Brain microvascular endothelial cell (primary cell): Measurements from ENCODE around the gene MGST1.

Experiments used
- DNase-seq: peaks from one replicate; pipeline ENCODE4 v3.0.0-alpha.2; 2020
- H3K27ac ChIP-seq: fragments of 250-450 bp; sonication (Bioruptor Pico); 2 replicates; pipeline ENCODE4 v1.5.1; 2020; ENCODE audit warnings: mild to moderate bottlenecking, moderate library complexity
- H3K27me3 ChIP-seq: fragments of 250-450 bp; sonication (Bioruptor Pico); replicated peaks from 2 replicates; pipeline ENCODE4 v1.5.1; 2020; ENCODE audit warnings: mild to moderate bottlenecking
- H3K36me3 ChIP-seq: fragments of 250-450 bp; sonication (Bioruptor Pico); replicated peaks from 2 replicates; pipeline ENCODE4 v1.5.1; 2020; ENCODE audit warnings: mild to moderate bottlenecking
- H3K4me3 ChIP-seq: 2 replicates; pipeline ENCODE4 v1.5.1; 2011; ENCODE audit warnings: low read depth, mild to moderate bottlenecking, control low read depth, low read length, moderate library complexity
- CTCF ChIP-seq: IDR thresholded peaks from 2 replicates; pipeline ENCODE4 v1.5.1; 2011; ENCODE audit warnings: low read depth, mild to moderate bottlenecking, moderate library complexity, low read length, control low read depth, inconsistent platforms; ENCODE audit errors: missing control alignments
- in situ Hi-C: cut with HindIII; loops from 2 replicates; pipeline ENCODE4 v1.10.0; 2017; ENCODE audit warnings: low sequenced_read_pairs, low pct_ligation_motif_present

Gene MGST1

GRCh38 chr12:16347391-16348298, at the start of gene MGST1:
MGST1 (plus strand) TSS chr12:16347645; CDS start chr12:16354253, 6,608 bp downstream.
- DNase-seq: peak; percentile 38
- Histone ChIP-seq H3K27me3 (no peaks in the 10 kb centered on the region), H3K4me3 (peak within 1 kb of the TSS; percentile 60), H3K27ac (peak within 1 kb of the TSS; percentile 89), H3K36me3 (no peaks in the 10 kb centered on the region)
- no peak for TF ChIP-seq CTCF
- in situ Hi-C loops: no loop called here

GRCh38 chr12:16299403-16299802, 48.0 kb upstream of the MGST1 start:
- no peak overlapping the region for H3K4me3 ChIP-seq
- TF ChIP-seq CTCF: no peak
- H3K36me3 ChIP-seq: no peaks in the 10 kb centered on the region
- in situ Hi-C loops: no loop called here
- DNase-seq: no peak
- H3K27me3 ChIP-seq: no peaks in the 10 kb centered on the region
- H3K27ac ChIP-seq: no peak overlapping the region

- Histone ChIP-seq H3K27me3 (no peaks in the 10 kb centered on the region), H3K27ac (no peak overlapping the region), H3K4me3 (no peak overlapping the region), H3K36me3 (no peaks in the 10 kb centered on the region)
- in situ Hi-C loops: no loop called here
- TF ChIP-seq CTCF: no peak
- no peak for DNase-seq
Observed at GRCh38 chr12:16300122-16300521, 47.3 kb upstream of the MGST1 start.

GRCh38 chr12:16300736-16301135, 46.7 kb upstream of the MGST1 start:
- in situ Hi-C loops: no loop called here
- no peak for DNase-seq
- Histone ChIP-seq H3K27me3 (no peaks in the 10 kb centered on the region), H3K36me3 (no peaks in the 10 kb centered on the region), H3K4me3 (no peak overlapping the region), H3K27ac (no peak overlapping the region)
- TF ChIP-seq CTCF: no peak

- Histone ChIP-seq H3K27ac (no peak overlapping the region), H3K4me3 (no peak overlapping the region), H3K27me3 (no peaks in the 10 kb centered on the region), H3K36me3 (no peaks in the 10 kb centered on the region)
- no peak for DNase-seq
- TF ChIP-seq CTCF: no peak
- in situ Hi-C loops: no loop called here
Observed at GRCh38 chr12:16303939-16304338, 43.5 kb upstream of the MGST1 start.
